HG03521 (cell line): ENCODE measurements around the gene PARD3B.

Experiments used
- ATAC-seq: cut with Tn5 transposase; IDR thresholded peaks from one replicate; pipeline ENCODE4 v1.9.1; 2021; ENCODE audit warnings: mild to moderate bottlenecking, moderate library complexity; ENCODE audit not compliant: unreplicated experiment

Gene PARD3B

DNA sequence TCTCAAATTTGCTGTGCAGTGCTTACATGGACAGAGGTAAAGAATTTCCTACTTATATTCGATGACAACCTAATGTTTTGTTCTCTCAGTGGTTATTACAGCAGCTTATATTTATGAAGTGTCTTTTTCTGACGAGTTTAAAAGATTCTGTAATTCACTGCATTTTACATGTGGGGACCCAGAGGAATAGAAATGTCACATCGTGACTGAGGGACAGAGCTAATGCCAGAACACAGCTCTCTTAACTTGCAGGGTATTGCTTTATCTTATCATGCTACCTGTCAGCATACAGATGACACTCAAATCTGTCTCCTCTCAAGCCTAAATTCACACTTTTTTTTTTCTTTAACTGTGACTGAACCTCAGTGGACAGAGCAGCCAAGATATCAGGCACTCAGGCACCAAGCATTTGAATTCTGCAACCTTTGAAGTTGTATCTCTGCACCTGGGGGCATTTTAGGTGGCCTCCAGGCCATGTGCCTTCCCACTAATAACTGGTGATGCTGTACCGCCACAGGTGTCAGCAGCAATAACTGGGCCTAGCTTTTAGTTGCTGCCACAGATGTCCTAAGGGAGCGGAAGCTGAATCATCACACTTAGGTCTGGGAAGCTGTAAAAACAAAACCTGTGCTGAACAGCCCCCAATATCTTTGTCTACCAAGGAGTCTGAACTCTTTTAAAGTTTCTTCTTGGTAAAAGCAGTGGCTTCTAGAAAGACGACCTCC, 821.2 kb downstream of the PARD3B start:
- no peak for ATAC-seq

- no peak for ATAC-seq
Measured at GRCh38 chr2:205367331-205367935, 822.2 kb downstream of the PARD3B start.

DNA sequence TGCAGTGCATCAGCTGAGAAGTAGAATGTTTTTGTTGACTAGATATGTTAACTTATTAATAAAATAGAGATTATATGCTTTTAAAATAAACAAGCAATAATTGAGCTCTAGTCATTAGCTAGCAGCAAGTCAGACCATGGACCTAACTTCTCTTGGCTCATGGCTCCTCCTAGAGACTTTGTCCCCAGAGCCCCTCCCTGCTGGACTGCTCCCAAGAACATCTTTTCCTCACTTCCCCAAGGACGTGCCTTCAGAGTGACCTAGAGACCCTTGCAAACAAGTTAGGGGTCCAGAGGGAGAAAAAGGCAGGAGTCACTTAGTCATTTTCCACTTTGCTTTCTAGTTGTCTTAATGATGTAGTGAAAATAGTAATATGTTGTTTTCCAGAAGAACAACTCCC, 824.5 kb downstream of the PARD3B start:
- ATAC-seq, result no peak

DNA sequence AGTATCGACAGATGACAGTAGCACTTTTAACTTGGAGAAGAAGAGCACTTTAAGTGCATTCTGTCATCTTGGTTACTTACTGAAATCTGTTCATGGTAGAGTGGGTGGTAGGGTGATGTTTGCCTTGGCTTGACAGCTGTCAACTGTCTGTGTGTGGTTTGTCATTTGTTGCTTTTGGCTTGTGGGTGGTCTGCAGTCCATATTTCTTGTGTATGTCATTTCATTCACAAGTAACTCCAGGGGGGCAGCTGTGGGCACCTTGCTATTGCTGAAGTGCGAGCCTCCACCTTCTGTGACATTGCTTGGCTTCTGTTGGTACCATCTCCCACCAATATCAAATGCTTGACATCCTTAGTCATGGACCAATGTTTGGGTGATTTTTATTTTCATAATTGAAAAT, 825.5 kb downstream of the PARD3B start:
- ATAC-seq, result no peak

DNA sequence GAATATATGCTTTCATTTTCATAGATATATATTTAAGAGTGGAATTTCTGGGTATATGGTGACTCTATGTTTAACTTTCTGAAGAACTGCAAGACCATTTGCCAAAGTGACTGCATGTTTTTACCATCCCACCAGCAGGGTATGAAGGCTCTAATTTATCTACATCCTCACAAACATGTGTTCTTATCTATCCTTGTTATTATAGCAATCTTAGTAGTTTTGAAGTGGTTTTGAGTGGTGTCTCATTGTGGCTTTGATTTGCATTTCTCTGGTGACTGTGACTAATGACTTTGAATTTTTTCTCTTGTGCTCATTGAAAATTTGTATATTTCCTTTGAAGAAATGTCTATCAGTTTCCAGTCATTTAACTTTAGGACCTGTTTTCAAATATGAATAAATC, 826.9 kb downstream of the PARD3B start:
- no peak for ATAC-seq

DNA sequence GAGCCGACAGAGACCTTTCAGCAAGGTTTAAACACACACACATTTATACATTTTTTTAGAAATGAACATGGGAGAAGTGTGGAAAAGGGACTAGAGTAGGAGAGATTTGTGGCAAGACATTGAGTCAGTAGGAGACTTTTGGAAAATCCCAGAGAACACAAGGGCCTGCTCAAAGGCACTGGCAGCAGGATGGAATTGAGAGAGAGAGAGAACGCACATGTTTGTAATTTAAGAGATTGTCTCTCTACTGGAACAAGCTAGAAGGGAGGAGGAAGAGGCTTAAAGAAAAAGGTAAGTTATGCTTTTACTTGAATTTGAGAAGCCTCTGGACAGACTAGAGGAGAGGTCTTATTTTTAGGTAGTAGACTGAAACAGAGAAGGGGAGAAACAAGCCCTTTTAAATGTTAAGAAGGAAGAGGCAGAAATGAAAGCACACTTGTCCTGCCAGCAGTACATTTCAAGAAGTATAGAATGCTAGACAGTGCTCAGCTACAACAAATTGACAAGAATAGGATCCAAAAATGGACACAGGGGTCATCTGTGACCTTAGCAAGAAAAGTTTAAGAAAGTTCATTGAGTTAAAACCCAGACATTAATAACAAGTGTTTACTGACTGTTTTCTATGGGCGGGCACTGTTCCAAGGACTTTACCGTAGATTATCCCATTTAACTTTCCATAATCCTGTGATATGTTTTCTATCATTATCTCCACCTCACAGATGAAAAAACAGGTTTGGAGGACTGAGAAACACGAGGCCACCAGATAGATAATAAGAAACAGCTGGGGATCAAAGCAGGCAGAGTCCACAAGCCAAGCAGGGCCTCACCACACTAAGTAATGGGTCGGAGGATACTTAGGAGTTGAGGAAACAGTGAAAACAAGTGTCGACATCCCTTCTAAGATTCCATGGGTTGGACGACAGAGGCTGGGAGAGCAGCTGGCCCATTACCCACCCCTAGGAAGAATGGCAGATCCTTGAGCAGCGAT, 830.5 kb downstream of the PARD3B start:
- no peak for ATAC-seq

DNA sequence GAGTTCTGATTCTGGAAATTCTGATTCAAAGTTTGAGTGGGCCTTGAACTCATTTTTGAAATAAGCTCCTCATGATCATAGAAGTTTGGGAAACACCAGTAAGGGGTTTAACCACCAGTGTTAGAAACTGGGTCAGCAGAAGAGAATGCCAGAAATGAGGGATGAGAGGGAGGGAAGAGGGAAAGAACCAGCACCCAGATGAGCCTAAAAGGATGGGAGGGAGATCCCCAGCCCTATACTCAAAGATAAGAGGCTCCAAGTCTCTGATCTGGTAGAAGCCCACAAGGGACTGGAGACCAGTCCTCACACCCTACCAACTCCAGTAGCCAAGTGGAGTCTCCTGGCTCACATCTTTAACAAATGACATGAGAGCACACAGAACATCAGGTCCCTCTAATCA, 832.0 kb downstream of the PARD3B start:
- ATAC-seq, result no peak

DNA sequence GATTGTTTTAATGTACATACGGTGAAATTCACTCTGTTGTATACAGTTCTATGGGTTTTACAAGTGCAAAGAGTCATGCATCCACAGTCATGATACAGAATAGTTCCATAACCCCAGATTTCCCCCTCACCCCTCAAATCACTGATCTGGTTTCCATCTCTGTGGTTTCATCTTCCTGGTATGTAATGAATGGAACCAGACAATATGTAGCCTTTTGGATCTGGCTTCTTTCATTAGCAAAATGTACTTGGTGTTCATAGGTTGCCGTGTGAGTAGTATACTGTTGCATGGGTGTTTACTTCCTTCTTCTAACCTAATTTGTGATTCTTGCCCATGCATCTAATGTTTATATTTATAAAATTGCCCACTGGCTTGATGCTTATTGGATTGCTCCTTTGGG, 838.3 kb downstream of the PARD3B start:
- ATAC-seq, result no peak

DNA sequence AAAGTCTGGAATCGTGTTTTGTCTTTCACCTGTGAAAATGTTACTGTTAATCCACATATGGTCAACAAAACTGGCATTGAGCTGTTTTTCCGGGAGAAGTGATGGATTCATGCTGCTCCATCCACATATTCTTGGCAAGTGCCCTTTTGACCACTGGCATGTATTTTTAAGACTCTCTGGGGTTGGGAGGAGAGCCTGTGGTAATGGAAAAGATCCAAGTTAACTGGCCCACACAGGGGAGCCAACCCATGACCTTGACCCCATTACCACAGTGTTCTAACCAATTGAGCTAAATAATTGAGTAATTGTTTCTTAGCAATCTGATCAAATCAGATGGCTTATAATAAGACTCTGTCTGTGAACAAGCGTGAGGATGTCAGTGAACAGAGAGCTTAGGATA, 840.8 kb downstream of the PARD3B start:
- ATAC-seq, result no peak

DNA sequence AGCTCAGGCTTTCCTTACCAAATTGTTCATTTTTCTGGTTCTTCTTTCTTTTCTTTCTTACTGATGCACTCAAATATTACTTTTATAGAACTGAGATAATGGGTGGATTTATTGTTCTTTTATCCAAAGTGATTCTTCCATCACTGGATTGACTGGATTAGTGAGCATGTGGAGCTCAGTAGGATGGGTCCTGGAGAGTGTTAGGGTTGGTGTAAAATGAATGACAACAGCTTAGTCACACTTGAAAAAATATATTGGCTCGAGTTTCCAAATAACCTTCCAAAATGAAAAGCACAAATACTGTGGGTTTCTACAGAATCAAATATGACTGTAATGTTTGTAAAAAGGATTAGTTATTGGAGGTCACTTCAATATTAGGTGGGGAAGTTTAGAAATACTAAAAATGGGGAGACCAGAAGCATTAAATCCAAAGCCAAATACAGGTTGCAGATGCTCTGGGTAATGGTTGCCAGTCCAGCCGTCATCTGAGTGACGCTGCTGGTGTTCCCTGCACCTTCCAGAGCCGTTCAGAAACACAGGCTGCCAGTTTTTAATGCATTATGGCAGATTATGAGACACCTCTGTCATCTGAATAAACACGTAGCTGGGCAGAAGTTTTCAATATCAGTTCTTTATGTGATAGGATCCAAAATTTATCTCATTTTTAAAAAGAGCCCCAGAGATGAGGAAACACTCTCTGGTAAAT, 842.2 kb downstream of the PARD3B start:
- no peak for ATAC-seq

DNA sequence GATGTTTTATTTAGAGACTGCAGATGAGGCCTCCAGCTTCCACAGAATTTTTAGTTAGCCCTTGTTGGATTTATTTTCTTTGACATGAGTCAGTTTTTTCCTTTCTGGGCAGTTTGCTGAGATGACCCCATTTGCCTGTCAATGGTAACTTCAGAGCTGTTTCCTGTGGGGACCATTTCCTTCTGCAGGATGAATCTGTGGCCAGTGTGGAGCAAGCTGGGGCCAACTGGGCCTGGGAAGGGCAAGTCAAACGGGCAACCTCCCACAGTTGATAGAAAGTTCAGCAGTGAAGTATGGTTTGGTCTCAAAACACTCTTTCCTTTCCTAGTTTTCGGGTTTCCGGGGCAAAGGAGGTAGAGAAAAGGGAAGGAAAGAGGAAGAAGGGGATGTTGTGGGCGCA, 845.6 kb downstream of the PARD3B start:
- no peak for ATAC-seq

DNA sequence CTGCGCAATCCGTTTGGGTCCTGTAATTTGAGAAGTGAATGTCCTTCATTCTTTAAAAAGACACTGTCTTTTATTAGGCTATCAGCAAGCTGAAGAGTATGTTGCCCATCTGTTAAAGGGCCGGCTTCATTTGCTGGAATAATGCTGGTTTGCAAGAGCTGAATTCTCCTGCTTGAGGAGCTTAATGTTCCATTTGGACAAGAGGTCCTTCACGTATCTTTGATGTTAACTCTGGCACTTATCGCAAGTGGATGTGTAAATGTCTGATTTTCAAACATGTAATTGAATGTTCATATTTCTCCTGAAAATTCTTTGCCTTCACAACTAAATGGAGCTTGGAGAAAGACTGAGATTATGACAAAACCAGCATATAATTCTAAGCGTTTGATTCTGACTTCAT, 856.2 kb downstream of the PARD3B start:
- no peak for ATAC-seq

DNA sequence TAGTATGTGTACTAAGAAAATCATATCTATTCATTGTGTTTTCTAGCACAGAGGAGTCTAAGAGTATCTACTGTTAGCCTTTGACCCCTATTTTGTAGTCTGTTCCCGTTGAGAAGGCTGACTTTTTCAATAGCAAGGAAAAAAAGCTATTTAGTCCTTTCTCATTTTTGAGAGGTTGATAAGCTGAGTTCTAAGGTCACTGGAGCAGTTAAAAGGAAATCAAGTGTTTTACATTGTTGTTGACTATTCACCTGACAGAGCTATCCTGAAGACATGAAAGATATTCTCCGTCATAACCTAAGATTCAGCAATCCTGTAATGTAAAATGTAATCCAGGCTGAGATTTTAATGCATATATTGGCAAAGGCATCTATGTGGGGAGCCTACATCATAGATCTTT, 856.7 kb downstream of the PARD3B start:
- ATAC-seq, result no peak

DNA sequence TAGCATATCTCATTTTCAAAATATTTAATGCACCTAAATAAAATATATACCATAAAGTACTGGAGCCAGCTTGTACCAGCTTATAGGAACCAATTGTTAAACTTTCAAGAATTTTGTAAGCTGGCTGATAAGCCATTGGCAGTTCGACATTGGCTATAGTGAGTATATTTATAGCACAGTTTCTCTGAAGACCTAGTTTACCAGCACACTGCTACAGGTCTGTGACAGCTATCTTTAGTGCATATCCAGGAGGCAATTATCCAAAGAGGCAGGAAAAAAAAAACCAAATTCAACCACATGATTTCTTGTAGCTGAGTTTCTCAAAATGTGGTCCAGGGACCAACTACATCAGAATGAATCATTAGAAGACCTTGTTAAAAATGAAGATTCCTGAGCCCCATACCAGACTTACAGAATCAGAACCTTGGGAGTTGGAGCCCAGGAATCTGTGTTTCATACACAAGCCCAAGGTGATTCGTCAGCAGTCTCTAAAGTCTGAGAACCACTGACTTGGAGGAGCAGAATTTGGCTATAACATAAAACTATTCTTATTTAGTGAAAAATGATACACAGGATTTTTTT, 858.1 kb downstream of the PARD3B start:
- ATAC-seq, result no peak

- no peak for ATAC-seq
Measured at GRCh38 chr2:205405194-205405593, 859.9 kb downstream of the PARD3B start.

- no peak for ATAC-seq
Measured at GRCh38 chr2:205405752-205406151, 860.5 kb downstream of the PARD3B start.

DNA sequence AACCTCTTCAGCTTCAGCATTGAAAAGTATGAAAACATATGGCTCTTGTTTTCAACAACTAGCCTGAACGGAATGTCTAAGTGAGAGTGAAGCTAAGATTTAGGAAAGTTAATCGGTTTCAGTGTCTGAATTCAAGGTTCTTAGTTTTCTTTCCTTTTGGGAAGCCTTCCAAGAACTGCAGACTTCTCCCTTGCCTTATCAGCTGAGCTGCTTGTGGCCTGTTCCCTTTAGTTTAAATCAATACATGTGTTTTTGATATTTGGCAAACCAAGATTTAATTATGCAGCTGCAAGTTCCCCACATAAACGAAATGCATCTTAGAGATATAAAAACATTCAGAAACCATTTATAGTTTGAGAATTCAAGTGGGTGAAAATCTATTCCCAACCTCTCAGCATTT, 862.7 kb downstream of the PARD3B start:
- ATAC-seq, result no peak

- no peak for ATAC-seq
Measured at GRCh38 chr2:205408696-205409095, 863.4 kb downstream of the PARD3B start.

DNA sequence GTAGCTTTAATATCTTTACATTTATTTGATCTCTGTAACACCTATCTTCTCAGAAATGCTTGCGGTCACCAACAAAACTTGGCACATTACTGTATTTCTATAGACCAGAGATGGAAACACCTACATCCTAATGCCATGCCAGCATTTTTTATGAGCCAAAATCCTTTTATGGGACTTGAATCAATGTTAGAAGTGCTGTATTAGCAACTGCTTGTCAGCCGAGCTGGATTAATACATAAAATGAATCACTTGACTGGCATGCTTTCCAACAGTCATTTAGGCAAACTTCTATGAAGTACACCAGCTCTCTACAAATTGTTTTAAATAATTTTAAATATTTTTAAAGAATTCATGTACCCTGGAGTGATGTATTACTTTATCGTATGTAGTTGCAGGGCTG, 864.1 kb downstream of the PARD3B start:
- ATAC-seq, result no peak

DNA sequence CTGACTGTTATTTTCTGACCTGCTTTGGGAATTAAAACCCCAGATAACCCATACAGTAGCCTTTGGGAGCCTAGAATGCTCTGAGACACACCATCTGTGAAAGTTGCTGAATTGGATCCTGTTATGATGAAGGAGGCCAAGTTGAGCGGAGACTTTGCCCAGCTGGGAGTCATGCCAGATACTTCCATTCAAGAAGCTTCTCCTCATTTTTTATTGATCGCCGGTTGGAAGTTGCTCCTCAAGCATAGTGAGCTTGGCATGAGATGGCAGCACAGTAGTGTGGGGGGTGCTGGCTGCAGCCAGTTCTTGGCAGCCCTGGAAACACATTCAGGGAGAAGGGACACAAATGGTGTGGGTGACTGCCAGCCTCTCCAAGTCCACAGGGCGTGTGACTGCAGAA, 866.3 kb downstream of the PARD3B start:
- no peak for ATAC-seq

DNA sequence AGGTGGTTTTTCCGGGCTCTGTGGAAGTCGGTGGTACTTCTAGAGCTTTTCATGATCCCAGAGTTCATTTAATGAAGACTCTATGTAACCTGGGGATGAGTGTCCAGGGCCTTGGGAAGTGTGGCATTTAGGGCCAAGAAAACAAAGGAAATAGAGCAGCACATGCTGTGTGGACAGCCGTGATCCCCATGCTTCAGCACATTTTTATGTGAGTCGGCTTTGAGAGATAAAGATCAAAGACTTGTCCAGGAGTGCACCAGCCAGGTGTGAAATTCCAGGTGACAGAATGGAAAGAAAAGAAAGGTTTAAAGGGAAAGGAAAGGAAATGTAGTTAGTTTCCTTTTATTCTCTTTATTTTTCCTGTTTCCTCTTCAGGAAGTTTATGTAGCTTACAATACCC, 879.1 kb downstream of the PARD3B start:
- no peak for ATAC-seq
